PC-9 (cell line): ENCODE data around the gene THPO. TPM values are rescaled to one million over a fixed set of nuclear protein-coding genes. Genes with fewer than 3 reads are reported as not detected.

Source experiments
- BruUV-seq: library from RNA; stranded (reverse); fragments of 400-500 nt; replicated peaks from 2 replicates; lab custom pipeline; 2021; lab: Mats Ljungman, UMichigan
- CTCF ChIA-PET: fragments of 300-600 bp; sonication (Branson Sonifier 250); formaldehyde crosslinking; loops from one replicate; lab custom pipeline; 2022; ENCODE audit warnings: antibody characterized with exemption; lab: Charles Lee
- POLR2A ChIA-PET: fragments of 300-600 bp; sonication (Branson Sonifier 250); formaldehyde crosslinking; loops from one replicate; lab custom pipeline; 2022; ENCODE audit warnings: antibody characterized with exemption; ENCODE audit not compliant: unreplicated experiment; lab: Charles Lee
- DNase-seq, 2 experiments: peaks; one replicate each; pipeline versions ENCODE4 v3.0.0 to v3.0.0-alpha.2; 2015 to 2022; ENCODE audit warnings: mixed read lengths in 1 of 2
- H2AFZ ChIP-seq: fragments of 200-600 bp; sonication (generic); 2 replicates; pipeline ENCODE4 v1.8.1; 2017; ENCODE audit warnings: antibody characterized with exemption
- H3F3A ChIP-seq: fragments of 200-600 bp; sonication (generic); 2 replicates; pipeline ENCODE4 v1.8.1; 2017; ENCODE audit warnings: antibody characterized with exemption, mild to moderate bottlenecking, low read depth; ENCODE audit not compliant: insufficient read depth
- H3K27ac ChIP-seq: fragments of 200-600 bp; sonication (generic); 2 replicates; pipeline ENCODE4 v1.6.1; 2016; ENCODE audit warnings: mixed run types
- H3K27me3 ChIP-seq: fragments of 200-600 bp; sonication (generic); 2 replicates; pipeline ENCODE4 v1.6.1; 2016; ENCODE audit warnings: low read depth, mixed run types; ENCODE audit not compliant: insufficient read depth
- H3K36me3 ChIP-seq: fragments of 200-600 bp; sonication (generic); 2 replicates; pipeline ENCODE4 v1.6.1; 2016; ENCODE audit warnings: low read depth, mixed run types
- H3K4me1 ChIP-seq: fragments of 200-600 bp; sonication (generic); replicated peaks from 2 replicates; pipeline ENCODE4 v1.6.1; 2016; ENCODE audit warnings: mixed run types; ENCODE audit not compliant: insufficient read depth
- H3K4me2 ChIP-seq: fragments of 200-600 bp; sonication (generic); 2 replicates; pipeline ENCODE4 v1.6.1; 2017; ENCODE audit warnings: mixed run types
- H3K4me3 ChIP-seq: fragments of 200-600 bp; sonication (generic); 2 replicates; pipeline ENCODE4 v1.6.1; 2016; ENCODE audit warnings: mixed run types
- H3K79me2 ChIP-seq: fragments of 200-600 bp; sonication (generic); 2 replicates; pipeline ENCODE4 v1.6.1; 2017; ENCODE audit warnings: low read depth, mixed run types
- H3K9me2 ChIP-seq: fragments of 200-600 bp; sonication (generic); 2 replicates; pipeline ENCODE4 v1.8.1; 2017; ENCODE audit warnings: mild to moderate bottlenecking; ENCODE audit not compliant: insufficient read depth
- H3K9me3 ChIP-seq: fragments of 200-600 bp; sonication (generic); 2 replicates; pipeline ENCODE4 v1.8.1; 2016; ENCODE audit warnings: low read depth; ENCODE audit not compliant: insufficient read depth
- H4K20me1 ChIP-seq: fragments of 200-600 bp; sonication (generic); 2 replicates; pipeline ENCODE4 v1.8.1; 2017; ENCODE audit not compliant: insufficient read depth
- CTCF ChIP-seq: fragments of 200-600 bp; sonication (generic); conservative IDR thresholded peaks from 2 replicates; pipeline ENCODE4 v1.6.1; 2017; ENCODE audit warnings: mixed run types, antibody characterized with exemption, mild to moderate bottlenecking, moderate library complexity
- EZH2 ChIP-seq: fragments of 200-600 bp; sonication (generic); IDR thresholded peaks from 2 replicates; pipeline ENCODE4 v1.8.0; 2017; ENCODE audit warnings: antibody characterized with exemption, low read depth
- intact Hi-C: fragments of 100-400 bp; cut with micrococcal nuclease; formaldehyde crosslinking; loops from one replicate; pipeline ENCODE4 v1.10.0; 2022; ENCODE audit not compliant: unreplicated experiment
- total RNA-seq: library from RNA; stranded (reverse); gene quantifications from 2 replicates; pipeline ENCODE4 v1.2.3, GENCODE V29; 2021

THPO gene
- total RNA-seq, 1 experiment from 2014 or later: not detected

DNA sequence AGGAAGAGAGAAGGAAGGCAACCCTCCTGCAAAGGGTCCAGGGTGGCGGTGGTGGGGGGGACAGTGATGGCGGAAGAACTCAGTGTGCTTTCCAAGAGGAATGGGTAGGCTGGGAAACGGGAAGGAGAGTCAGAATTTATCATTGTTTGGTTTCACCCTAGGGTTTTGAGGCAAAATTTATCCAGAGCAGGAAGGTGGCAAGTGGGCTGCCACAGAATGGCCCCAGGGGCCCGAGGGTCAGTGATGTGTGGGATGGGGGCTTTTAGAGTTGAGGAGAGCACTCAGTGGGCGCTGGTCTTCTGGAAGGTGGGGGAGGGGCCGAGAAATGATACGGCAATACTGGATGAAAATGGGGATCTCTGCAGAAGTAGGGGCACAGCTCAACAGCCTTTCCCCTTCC, 40.0 kb downstream of the THPO start:
- peaks cover 40% of the 10 kb centered on the region for H3K4me1 ChIP-seq
- no peak for DNase-seq
- H3K36me3 ChIP-seq: peaks cover 9% of the 10 kb centered on the region; the same call in 1 of the 2 replicates
- H3K9me3 ChIP-seq: no peaks in the 10 kb centered on the region
- H3K27ac ChIP-seq: no peak overlapping the region
- peaks cover 14% of the 10 kb centered on the region for H3K79me2 ChIP-seq
- intact Hi-C loops: no loop called here
- no TSS peak for BruUV-seq
- CTCF ChIA-PET: no interaction called here
- POLR2A ChIA-PET: no interaction called here
- no peaks in the 10 kb centered on the region for H3K9me2 ChIP-seq
- no peaks in the 10 kb centered on the region for H3K27me3 ChIP-seq
- H3K4me3 ChIP-seq: no peak overlapping the region
- TF ChIP-seq CTCF (no peak), EZH2 (no peak)
- H3F3A ChIP-seq: peaks cover 51% of the 10 kb centered on the region
- H4K20me1 ChIP-seq: peaks cover 31% of the 10 kb centered on the region
- no peak overlapping the region for H2AFZ ChIP-seq
- H3K4me2 ChIP-seq: no peak overlapping the region

GRCh38 chr3:184337399-184337714, 40.6 kb downstream of the THPO start, which contains the start of gene FAM131A:
Gene FAM131A (plus strand): TSS chr3:184337600. CDS start chr3:184337631, 31 bp downstream.
- no peak within 1 kb of the TSS for H3K27ac ChIP-seq
- no TSS peak for BruUV-seq
- DNase-seq: no peak
- intact Hi-C loops: no loop called here
- TF ChIP-seq CTCF (no peak), EZH2 (no peak)
- H3F3A ChIP-seq: peaks cover 57% of the 10 kb centered on the region
- peaks cover 15% of the 10 kb centered on the region for H3K36me3 ChIP-seq
- peak within 1 kb of the TSS; percentile 68 for H3K4me3 ChIP-seq
- peak within 1 kb of the TSS; percentile 67 for H2AFZ ChIP-seq
- H3K79me2 ChIP-seq: peaks cover 14% of the 10 kb centered on the region
- H3K4me1 ChIP-seq: peaks cover 46% of the 10 kb centered on the region
- POLR2A ChIA-PET: no interaction called here
- peaks cover 37% of the 10 kb centered on the region for H4K20me1 ChIP-seq
- H3K4me2 ChIP-seq: peak within 1 kb of the TSS; percentile 82
- no peaks in the 10 kb centered on the region for H3K27me3 ChIP-seq
- no peaks in the 10 kb centered on the region for H3K9me2 ChIP-seq
- no peaks in the 10 kb centered on the region for H3K9me3 ChIP-seq
- CTCF ChIA-PET: no interaction called here

DNA sequence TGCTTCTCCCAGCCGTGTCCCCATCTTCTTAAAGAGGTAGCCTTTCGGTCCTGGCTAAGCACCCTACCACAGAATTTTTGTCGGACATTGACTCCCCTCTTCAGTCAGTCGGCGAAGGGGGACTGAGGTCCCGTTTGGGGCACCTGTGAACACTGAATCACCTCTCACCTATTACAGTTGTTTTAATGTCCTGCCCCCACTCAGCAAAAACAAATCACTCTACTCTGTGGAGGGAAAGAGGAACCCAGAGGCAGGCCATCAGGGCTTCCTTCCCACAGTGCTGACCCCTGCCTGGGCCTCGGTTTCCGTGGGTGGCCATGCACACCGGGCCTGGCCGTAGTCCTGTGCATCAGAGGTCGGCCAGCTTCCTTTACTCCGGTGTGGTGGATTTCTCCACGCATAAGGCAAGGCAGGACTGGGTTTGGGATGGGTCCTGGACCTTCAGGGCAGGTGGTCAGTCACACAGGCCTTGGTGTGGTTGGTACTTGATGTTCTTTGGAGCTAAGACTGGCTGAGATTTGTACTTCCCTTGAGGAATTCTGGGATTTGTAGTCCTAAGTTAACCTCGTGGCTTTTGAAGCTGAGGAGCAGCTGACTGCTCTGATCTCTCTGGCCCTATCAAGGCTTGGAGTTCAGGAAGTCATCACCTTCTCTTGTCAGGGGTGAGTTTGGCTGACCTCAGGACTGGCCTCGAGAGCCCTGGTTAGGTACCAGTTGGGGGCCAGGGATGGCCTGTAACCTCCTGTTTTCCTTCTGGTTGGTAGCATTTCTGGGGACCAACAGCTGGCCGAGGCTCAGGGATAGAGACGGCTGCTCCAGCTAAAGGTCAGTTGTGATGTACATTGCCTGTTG, 41.2 kb downstream of the THPO start:
- Histone ChIP-seq H3K9me2 (no peaks in the 10 kb centered on the region), H3K27ac (0 out of 2 replicates have a peak overlapping the region, but pooled peaks have one; percentile 73), H3F3A (peaks cover 63% of the 10 kb centered on the region), H3K27me3 (no peaks in the 10 kb centered on the region), H4K20me1 (peaks cover 43% of the 10 kb centered on the region), H3K36me3 (peaks cover 21% of the 10 kb centered on the region), H3K4me2 (peak overlapping the region; percentile 82), H3K9me3 (no peaks in the 10 kb centered on the region), H3K4me1 (peaks cover 50% of the 10 kb centered on the region), H3K79me2 (peaks cover 18% of the 10 kb centered on the region), H3K4me3 (peak overlapping the region; percentile 68), H2AFZ (peak overlapping the region; percentile 67)
- ChIA-PET CTCF (no interaction called here), POLR2A (interaction anchor here (0.7 kb wide), 1 partner anchor 26 kb away, joined by 3 read pairs; no protein-coding TSS in a partner anchor)
- TF ChIP-seq EZH2 (no peak), CTCF (no peak)
- peak in 1 of 2 experiments; percentile 56 for DNase-seq
- TSS peak; percentile 44 for BruUV-seq
- intact Hi-C loops: loop anchor here (1.0 kb wide), 1 partner anchor 26 kb away; no protein-coding TSS in a partner anchor
